Measurements from ENCODE around the gene CMTM7.

The CMTM7 gene

GRCh38 chr3:32500880-32501782, 109.5 kb downstream of the CMTM7 start:
- no peak for TF ChIP-seq CTCF (IDR thresholded peaks at IDR 0.05; ENCODE audit: low read depth, low read length, missing control alignments)
- no peak for DNase-seq
- in situ Hi-C loops (cut with HindIII; ENCODE audit: low pct_ligation_motif_present, low sequenced_read_pairs): no loop called here
- no peak overlapping the region for H3K27ac ChIP-seq
- H3K4me3 ChIP-seq (ENCODE audit: low read depth, low read length): peak overlapping the region; percentile 92
- peaks cover 3% of the 10 kb centered on the region for H3K36me3 ChIP-seq (replicated peaks)
- no peaks in the 10 kb centered on the region for H3K27me3 ChIP-seq (replicated peaks)

- Histone ChIP-seq H3K4me3 (ENCODE audit: low read depth, low read length) (peak overlapping the region; percentile 92), H3K27me3 (replicated peaks) (no peaks in the 10 kb centered on the region), H3K36me3 (replicated peaks) (peaks cover 3% of the 10 kb centered on the region), H3K27ac (peak overlapping the region; percentile 96)
- in situ Hi-C loops (cut with HindIII; ENCODE audit: low pct_ligation_motif_present, low sequenced_read_pairs): no loop called here
- no peak for DNase-seq
- TF ChIP-seq CTCF (IDR thresholded peaks at IDR 0.05; ENCODE audit: low read depth, low read length, missing control alignments): no peak
Measured at GRCh38 chr3:32501783-32502117, 110.1 kb downstream of the CMTM7 start.

- no peaks in the 10 kb centered on the region for H3K27me3 ChIP-seq (replicated peaks)
- peak within 1 kb of the TSS; percentile 96 for H3K27ac ChIP-seq
- peak within 1 kb of the TSS; percentile 92 for H3K4me3 ChIP-seq (ENCODE audit: low read depth, low read length)
- no peak for TF ChIP-seq CTCF (IDR thresholded peaks at IDR 0.05; ENCODE audit: low read depth, low read length, missing control alignments)
- peak; percentile 80 for DNase-seq
- in situ Hi-C loops (cut with HindIII; ENCODE audit: low pct_ligation_motif_present, low sequenced_read_pairs): no loop called here
- peaks cover 3% of the 10 kb centered on the region for H3K36me3 ChIP-seq (replicated peaks)
Measured at GRCh38 chr3:32502118-32502945, 110.7 kb downstream of the CMTM7 start, which contains the start of gene CMTM6. CMTM6 (minus strand) TSS chr3:32502852; CDS start chr3:32502745, 107 bp downstream.

- Histone ChIP-seq H3K27me3 (replicated peaks) (no peaks in the 10 kb centered on the region), H3K27ac (peak overlapping the region; percentile 96), H3K4me3 (ENCODE audit: low read depth, low read length) (peak overlapping the region; percentile 92), H3K36me3 (replicated peaks) (peaks cover 3% of the 10 kb centered on the region)
- DNase-seq: no peak
- in situ Hi-C loops (cut with HindIII; ENCODE audit: low pct_ligation_motif_present, low sequenced_read_pairs): no loop called here
- TF ChIP-seq CTCF (IDR thresholded peaks at IDR 0.05; ENCODE audit: low read depth, low read length, missing control alignments): no peak
Measured at GRCh38 chr3:32502946-32503286, 111.3 kb downstream of the CMTM7 start.
